Measurements from ENCODE around the gene PPP2CA. TPM values are rescaled to one million over a fixed set of nuclear protein-coding genes. Genes with fewer than 3 reads are reported as not detected.

Gene PPP2CA
- total RNA-seq, 4 donors from 2014 or later: 42.8 to 227 (median 149) TPM

GRCh38 chr5:134209477-134210245 lies 16.2 kb downstream of the PPP2CA start:
- H3K4me3 ChIP-seq: no peak overlapping the region
- H3K9me3 ChIP-seq: no peaks in the 10 kb centered on the region
- no peak for DNase-seq (ENCODE audit: low spot score in 2 of 2)
- H3K36me3 ChIP-seq: peaks cover 0 to 21% (median 0%) of the 10 kb centered on the region in 3 donors
- no peak overlapping the region for H3K27ac ChIP-seq
- 68 to 70% methylated on average over 14 of the region's 14 CpGs for WGBS, 2 donors
- TF ChIP-seq EP300 (IDR thresholded peaks at IDR 0.05) (no peak), POLR2A (IDR thresholded peaks at IDR 0.05) (no peak), CTCF (IDR thresholded peaks at IDR 0.05) (no peak)
- peaks cover 0 to 60% (median 8%) of the 10 kb centered on the region in 4 donors for H3K4me1 ChIP-seq
- H3K27me3 ChIP-seq: no peaks in the 10 kb centered on the region

GRCh38 chr5:134207696-134208095 lies 18.2 kb downstream of the PPP2CA start:
- WGBS, 2 donors: 79 to 83% methylated on average over 1 of the region's 1 CpG
- H3K4me1 ChIP-seq: peaks cover 0 to 51% (median 8%) of the 10 kb centered on the region in 4 donors
- TF ChIP-seq EP300 (IDR thresholded peaks at IDR 0.05): no peak
- TF ChIP-seq POLR2A (IDR thresholded peaks at IDR 0.05): no peak
- no peak for TF ChIP-seq CTCF (IDR thresholded peaks at IDR 0.05)

GRCh38 chr5:134206627-134207160 lies 19.2 kb downstream of the PPP2CA start:
- H3K4me1 ChIP-seq: peaks cover 0 to 41% (median 8%) of the 10 kb centered on the region in 4 donors
- TF ChIP-seq POLR2A (IDR thresholded peaks at IDR 0.05) (no peak), EP300 (IDR thresholded peaks at IDR 0.05) (no peak), CTCF (IDR thresholded peaks at IDR 0.05) (no peak)
- 77 to 81% methylated on average over 7 of the region's 7 CpGs for WGBS, 2 donors

More at GRCh38 chr5:134207696-134208095, 18.2 kb downstream of the PPP2CA start:
- Histone ChIP-seq H3K4me3 (no peak overlapping the region), H3K27me3 (no peaks in the 10 kb centered on the region), H3K9me3 (no peaks in the 10 kb centered on the region), H3K27ac (no peak overlapping the region), H3K36me3 (peaks cover 0 to 26% (median 0%) of the 10 kb centered on the region in 3 donors)
- no peak for DNase-seq (ENCODE audit: low spot score in 2 of 2)

GRCh38 chr5:134204575-134204974 lies 21.3 kb downstream of the PPP2CA start:
- no peak for TF ChIP-seq EP300 (IDR thresholded peaks at IDR 0.05)
- TF ChIP-seq POLR2A (IDR thresholded peaks at IDR 0.05): no peak
- TF ChIP-seq CTCF (IDR thresholded peaks at IDR 0.05): no peak
- peaks cover 0 to 50% (median 0%) of the 10 kb centered on the region in 3 donors for H3K36me3 ChIP-seq

More at GRCh38 chr5:134206627-134207160, 19.2 kb downstream of the PPP2CA start:
- Histone ChIP-seq H3K9me3 (no peaks in the 10 kb centered on the region), H3K36me3 (peaks cover 0 to 28% (median 0%) of the 10 kb centered on the region in 3 donors), H3K4me3 (no peak overlapping the region), H3K27me3 (no peaks in the 10 kb centered on the region), H3K27ac (no peak overlapping the region)
- DNase-seq (ENCODE audit: low spot score in 2 of 2): no peak

GRCh38 chr5:134203630-134204029 lies 22.2 kb downstream of the PPP2CA start:
- H3K4me3 ChIP-seq: no peak overlapping the region
- H3K4me1 ChIP-seq: peaks cover 0 to 16% (median 0%) of the 10 kb centered on the region in 4 donors
- WGBS, 2 donors: 97 to 99% methylated on average over 3 of the region's 3 CpGs
- H3K9me3 ChIP-seq: no peaks in the 10 kb centered on the region
- H3K27me3 ChIP-seq: no peaks in the 10 kb centered on the region
- H3K27ac ChIP-seq: no peak overlapping the region
- no peak for DNase-seq (ENCODE audit: low spot score in 2 of 2)
- peaks cover 0 to 59% (median 5%) of the 10 kb centered on the region in 3 donors for H3K36me3 ChIP-seq
- TF ChIP-seq EP300 (IDR thresholded peaks at IDR 0.05) (no peak), CTCF (IDR thresholded peaks at IDR 0.05) (no peak), POLR2A (IDR thresholded peaks at IDR 0.05) (no peak)

More at GRCh38 chr5:134204575-134204974, 21.3 kb downstream of the PPP2CA start:
- Histone ChIP-seq H3K27me3 (no peaks in the 10 kb centered on the region), H3K4me3 (no peak overlapping the region), H3K4me1 (peaks cover 0 to 24% (median 5%) of the 10 kb centered on the region in 4 donors), H3K27ac (no peak overlapping the region), H3K9me3 (no peaks in the 10 kb centered on the region)
- 94% methylated on average over 4 of the region's 4 CpGs for WGBS, 2 donors
- no peak for DNase-seq (ENCODE audit: low spot score in 2 of 2)

Data from tibial nerve (tissue), 4 donors.